ENCODE results near the gene TUT4. TPM values are rescaled to one million over a fixed set of nuclear protein-coding genes. Genes with fewer than 3 reads are reported as not detected.

TUT4 gene
- total and polyA plus RNA-seq, 2 of the 4 experiments (the other 2 are of a cell fraction) = 10.9 to 40.0 TPM

DNA sequence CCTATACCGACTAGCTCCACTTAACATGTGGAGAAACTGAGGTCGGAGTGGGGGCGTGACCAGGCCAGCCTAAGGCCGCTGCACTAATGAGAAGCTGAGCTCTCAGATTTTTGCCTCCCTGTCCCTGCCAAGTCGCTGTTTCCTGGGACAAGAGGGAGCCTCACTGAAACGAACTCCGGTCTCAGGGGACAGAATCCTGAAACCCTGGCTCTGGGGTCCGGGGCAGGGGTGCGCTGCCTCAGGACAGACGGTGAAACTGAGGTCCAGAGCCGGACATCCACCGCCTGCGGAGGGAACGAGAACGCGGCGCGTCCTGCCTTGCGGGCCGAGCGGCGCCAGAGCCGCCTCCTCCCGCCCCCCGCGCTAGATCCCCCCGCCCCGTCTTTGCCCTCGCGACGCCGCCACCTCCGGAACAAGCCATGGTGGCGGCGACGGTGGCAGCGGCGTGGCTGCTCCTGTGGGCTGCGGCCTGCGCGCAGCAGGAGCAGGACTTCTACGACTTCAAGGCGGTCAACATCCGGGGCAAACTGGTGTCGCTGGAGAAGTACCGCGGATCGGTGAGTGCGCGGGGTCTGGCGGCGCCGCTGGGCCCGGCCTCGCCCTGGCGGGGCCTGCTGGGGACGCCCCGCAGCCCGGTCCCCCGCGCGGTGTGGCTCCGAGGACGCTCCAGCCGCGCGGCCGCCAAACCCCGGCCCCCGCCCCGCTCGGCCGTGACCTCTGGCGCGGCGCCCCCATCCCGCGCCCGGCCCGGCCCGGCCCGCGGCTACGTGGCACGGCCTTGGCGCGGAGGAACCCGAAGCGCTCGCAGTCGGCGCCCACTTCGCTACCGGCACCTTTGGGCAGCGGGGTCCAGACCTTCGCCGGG is 49.3 kb upstream of the TUT4 start, which contains the start of gene GPX7 (continued):
- no peak for TF ChIP-seq POLR2A (IDR thresholded peaks at IDR 0.05; ENCODE audit: low read depth, low read length)
- no peak for TF ChIP-seq MAFK (IDR thresholded peaks at IDR 0.05; ENCODE audit: low read depth, low read length)

DNA sequence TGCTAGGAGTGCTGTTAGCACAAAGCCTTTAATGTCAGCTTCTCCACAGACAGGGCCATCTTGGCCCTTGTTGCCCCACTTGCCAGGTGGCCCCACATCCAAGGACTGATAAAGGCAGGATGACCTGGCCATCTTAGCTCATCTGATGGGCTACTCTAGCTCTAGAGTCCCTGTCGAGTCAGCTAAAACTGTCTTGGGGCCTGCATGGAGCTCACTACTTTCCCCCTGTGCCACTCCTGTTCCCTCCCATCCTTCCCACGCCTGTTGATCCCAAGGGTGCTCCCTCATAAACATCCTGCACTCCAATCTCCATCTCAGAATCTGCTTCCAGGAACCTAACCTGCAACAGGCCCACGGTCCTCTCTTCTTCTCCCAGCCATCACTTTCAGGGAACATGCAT is 48.6 kb upstream of the TUT4 start:
- no peaks in the 10 kb centered on the region for H4K20me1 ChIP-seq (ENCODE audit: insufficient read depth, low read length)
- H3K56ac ChIP-seq (ENCODE audit: extremely low read depth, insufficient read depth, low read length) = no peak overlapping the region
- peak overlapping the region; percentile 69; the same call in 1 of the 2 replicates for H3K14ac ChIP-seq (replicated peaks; ENCODE audit: low read depth, low read length)
- peaks cover 7% of the 10 kb centered on the region for H3K9me1 ChIP-seq (ENCODE audit: insufficient read depth, low read length)
- no peak overlapping the region for H3K18ac ChIP-seq (ENCODE audit: low read depth, low read length)
- no peak overlapping the region for H2AK5ac ChIP-seq (ENCODE audit: low read depth, low read length)
- H3K9me3 ChIP-seq (ENCODE audit: control insufficient read depth, insufficient read depth, low read length) = no peaks in the 10 kb centered on the region
- no peak overlapping the region for H3K4me3 ChIP-seq (ENCODE audit: insufficient read depth, low read depth, low read length)
- H3K36me3 ChIP-seq (ENCODE audit: control insufficient read depth, insufficient read depth, low read length) = no peaks in the 10 kb centered on the region
- TF ChIP-seq MXI1 (IDR thresholded peaks at IDR 0.05; ENCODE audit: borderline replicate concordance, low read depth, low read length) (no peak), POLR2A (IDR thresholded peaks at IDR 0.05; ENCODE audit: low read depth, low read length) (no peak), CHD1 (IDR thresholded peaks at IDR 0.05; ENCODE audit: low read depth, low read length) (no peak), NFE2L2 (IDR thresholded peaks at IDR 0.05; ENCODE audit: low read depth, low read length) (no peak), RAD21 (IDR thresholded peaks at IDR 0.05; ENCODE audit: low read length) (no peak)
- TF ChIP-seq, protein P1, sequence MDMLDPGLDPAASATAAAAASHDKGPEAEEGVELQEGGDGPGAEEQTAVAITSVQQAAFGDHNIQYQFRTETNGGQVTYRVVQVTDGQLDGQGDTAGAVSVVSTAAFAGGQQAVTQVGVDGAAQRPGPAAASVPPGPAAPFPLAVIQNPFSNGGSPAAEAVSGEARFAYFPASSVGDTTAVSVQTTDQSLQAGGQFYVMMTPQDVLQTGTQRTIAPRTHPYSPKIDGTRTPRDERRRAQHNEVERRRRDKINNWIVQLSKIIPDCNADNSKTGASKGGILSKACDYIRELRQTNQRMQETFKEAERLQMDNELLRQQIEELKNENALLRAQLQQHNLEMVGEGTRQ (IDR thresholded peaks at IDR 0.05; ENCODE audit: low read depth, low read length) = no peak
- TF ChIP-seq, protein P2, sequence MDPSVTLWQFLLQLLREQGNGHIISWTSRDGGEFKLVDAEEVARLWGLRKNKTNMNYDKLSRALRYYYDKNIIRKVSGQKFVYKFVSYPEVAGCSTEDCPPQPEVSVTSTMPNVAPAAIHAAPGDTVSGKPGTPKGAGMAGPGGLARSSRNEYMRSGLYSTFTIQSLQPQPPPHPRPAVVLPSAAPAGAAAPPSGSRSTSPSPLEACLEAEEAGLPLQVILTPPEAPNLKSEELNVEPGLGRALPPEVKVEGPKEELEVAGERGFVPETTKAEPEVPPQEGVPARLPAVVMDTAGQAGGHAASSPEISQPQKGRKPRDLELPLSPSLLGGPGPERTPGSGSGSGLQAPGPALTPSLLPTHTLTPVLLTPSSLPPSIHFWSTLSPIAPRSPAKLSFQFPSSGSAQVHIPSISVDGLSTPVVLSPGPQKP (IDR thresholded peaks at IDR 0.05; ENCODE audit: borderline replicate concordance, low read depth, low read length) = no peak
- TF ChIP-seq, protein P3, sequence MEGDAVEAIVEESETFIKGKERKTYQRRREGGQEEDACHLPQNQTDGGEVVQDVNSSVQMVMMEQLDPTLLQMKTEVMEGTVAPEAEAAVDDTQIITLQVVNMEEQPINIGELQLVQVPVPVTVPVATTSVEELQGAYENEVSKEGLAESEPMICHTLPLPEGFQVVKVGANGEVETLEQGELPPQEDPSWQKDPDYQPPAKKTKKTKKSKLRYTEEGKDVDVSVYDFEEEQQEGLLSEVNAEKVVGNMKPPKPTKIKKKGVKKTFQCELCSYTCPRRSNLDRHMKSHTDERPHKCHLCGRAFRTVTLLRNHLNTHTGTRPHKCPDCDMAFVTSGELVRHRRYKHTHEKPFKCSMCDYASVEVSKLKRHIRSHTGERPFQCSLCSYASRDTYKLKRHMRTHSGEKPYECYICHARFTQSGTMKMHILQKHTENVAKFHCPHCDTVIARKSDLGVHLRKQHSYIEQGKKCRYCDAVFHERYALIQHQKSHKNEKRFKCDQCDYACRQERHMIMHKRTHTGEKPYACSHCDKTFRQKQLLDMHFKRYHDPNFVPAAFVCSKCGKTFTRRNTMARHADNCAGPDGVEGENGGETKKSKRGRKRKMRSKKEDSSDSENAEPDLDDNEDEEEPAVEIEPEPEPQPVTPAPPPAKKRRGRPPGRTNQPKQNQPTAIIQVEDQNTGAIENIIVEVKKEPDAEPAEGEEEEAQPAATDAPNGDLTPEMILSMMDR (conservative IDR thresholded peaks at IDR 0.05; ENCODE audit: low read depth, low read length) = no peak
- H3K27me3 ChIP-seq (ENCODE audit: control insufficient read depth, insufficient read depth, low read length) = peaks cover 13% of the 10 kb centered on the region
- ChIA-PET POLR2A (ENCODE audit: unreplicated experiment) (no interaction called here), CTCF (no interaction called here)
- H2AK9ac ChIP-seq (replicated peaks; ENCODE audit: low read depth, low read length, poor library complexity) = peak overlapping the region; percentile 57
- H2BK5ac ChIP-seq (ENCODE audit: low read depth, low read length, poor library complexity, severe bottlenecking) = no peak overlapping the region
- no peak for DNase-seq
- no TSS peak for BruUV-seq (replicated peaks)
- 87% methylated on average over 3 of the region's 3 CpGs; no CpG with 5 or more reads in 1 of the 2 experiments for WGBS, 2 experiments (ENCODE audit: extremely low coverage in 2 of 2, insufficient read length in 1 of 2)
- no peak for ATAC-seq (ENCODE audit: low read depth)
- dilution Hi-C loops (cut with HindIII; ENCODE audit: low sequenced_read_pairs, unreplicated experiment) (no loop called here), intact Hi-C loops (cut with micrococcal nuclease) (no loop called here), in situ Hi-C loops (cut with MboI; ENCODE audit: low sequenced_read_pairs) (no loop called here)
- H4K91ac ChIP-seq (ENCODE audit: insufficient read depth, low read depth, low read length) = no peak overlapping the region
- peaks cover 5% of the 10 kb centered on the region; the same call in 1 of the 2 replicates for H3K4me1 ChIP-seq (ENCODE audit: control insufficient read depth, insufficient read depth, low read length)
- H4K8ac ChIP-seq (ENCODE audit: low read depth in 2 of 2, low read length in 2 of 2) = peak overlapping the region; percentile 20 to 76; a peak in 3 of 4 replicates
- no peak overlapping the region for H2BK15ac ChIP-seq (ENCODE audit: low read depth, low read length)
- peak overlapping the region; percentile 30 for H3K4ac ChIP-seq (ENCODE audit: low read depth, low read length)
- no peak overlapping the region for H3K9ac ChIP-seq (ENCODE audit: low read depth, low read length)
- H4K5ac ChIP-seq (ENCODE audit: low read depth, low read length) = peak overlapping the region; percentile 67; the same call in 1 of the 2 replicates
- H2BK20ac ChIP-seq (ENCODE audit: low read depth, low read length) = no peak overlapping the region
- no peak overlapping the region for H3K4me2 ChIP-seq (ENCODE audit: low read depth, low read length)
- peak overlapping the region; percentile 90 for H2AFZ ChIP-seq (replicated peaks; ENCODE audit: low read length, poor library complexity)
- no peak overlapping the region for H2BK120ac ChIP-seq (ENCODE audit: low read depth, low read length)
- peak overlapping the region; percentile 42 for H3K23ac ChIP-seq (ENCODE audit: low read depth, low read length)
- no peak overlapping the region for H3K27ac ChIP-seq (ENCODE audit: insufficient read depth, low read length)
- no peaks in the 10 kb centered on the region for H3K79me1 ChIP-seq (ENCODE audit: low read depth in 1 of 2, low read length in 2 of 2)
